Measurements from ENCODE around the gene PAQR5.
"Not testable (repeated sequence)": the region's sequence is repeated elsewhere in the genome, so short reads cannot be mapped to it uniquely, and the experiment has no call there.

PAQR5 gene

GRCh38 chr15:69298697-69299441 lies at the start of gene PAQR5:
Gene PAQR5, plus strand, starts transcription at chr15:69298912. Its CDS starts 61,169 bp downstream, at chr15:69360081.
- DNase-seq: peak in 1 of 2 experiments; percentile 52

GRCh38 chr15:69253156-69253555 lies 45.6 kb upstream of the PAQR5 start:
- no peak for DNase-seq

- DNase-seq: peak; percentile 41 to 46
Measured at GRCh38 chr15:69265347-69265955, 33.3 kb upstream of the PAQR5 start.

- DNase-seq: no peak
Measured at GRCh38 chr15:69271217-69271616, 27.5 kb upstream of the PAQR5 start.

- DNase-seq: no peak
Measured at GRCh38 chr15:69272139-69272538, 26.6 kb upstream of the PAQR5 start.

- DNase-seq: no peak
Measured at GRCh38 chr15:69272891-69273290, 25.8 kb upstream of the PAQR5 start.

- DNase-seq: peak in 1 of 2 experiments; percentile 16
Measured at GRCh38 chr15:69275074-69275670, 23.5 kb upstream of the PAQR5 start.

GRCh38 chr15:69275933-69276560 lies 22.7 kb upstream of the PAQR5 start:
- DNase-seq: no peak

GRCh38 chr15:69277316-69277715 lies 21.4 kb upstream of the PAQR5 start:
- DNase-seq: no peak

- no peak for DNase-seq
Measured at GRCh38 chr15:69279636-69280035, 19.1 kb upstream of the PAQR5 start.

GRCh38 chr15:69280783-69281182 lies 17.9 kb upstream of the PAQR5 start:
- DNase-seq: no peak

- no peak for DNase-seq
Measured at GRCh38 chr15:69282104-69282743, 16.5 kb upstream of the PAQR5 start.

GRCh38 chr15:69285834-69286233 lies 12.9 kb upstream of the PAQR5 start:
- no peak for DNase-seq

- no peak for DNase-seq
Measured at GRCh38 chr15:69288011-69288410, 10.7 kb upstream of the PAQR5 start.

- DNase-seq: no peak
Measured at GRCh38 chr15:69288531-69289341, 10.0 kb upstream of the PAQR5 start.

- no peak for DNase-seq
Measured at GRCh38 chr15:69289342-69290146, 9.2 kb upstream of the PAQR5 start.

- no peak for DNase-seq
Measured at GRCh38 chr15:69290346-69291164, 8.2 kb upstream of the PAQR5 start.

- not testable (repeated sequence) for DNase-seq
Measured at GRCh38 chr15:69291651-69292050, 7.1 kb upstream of the PAQR5 start.

- DNase-seq: no peak
Measured at GRCh38 chr15:69292826-69293420, 5.8 kb upstream of the PAQR5 start.

Measured in NCI-H524 (cell line).